Fibroblast of upper back skin (primary cell): ENCODE results near the gene HOXA9.

Experiments used
- DNase-seq: peaks from one replicate; pipeline ENCODE4 v3.0.0-alpha.2; 2013

The HOXA9 gene

DNA sequence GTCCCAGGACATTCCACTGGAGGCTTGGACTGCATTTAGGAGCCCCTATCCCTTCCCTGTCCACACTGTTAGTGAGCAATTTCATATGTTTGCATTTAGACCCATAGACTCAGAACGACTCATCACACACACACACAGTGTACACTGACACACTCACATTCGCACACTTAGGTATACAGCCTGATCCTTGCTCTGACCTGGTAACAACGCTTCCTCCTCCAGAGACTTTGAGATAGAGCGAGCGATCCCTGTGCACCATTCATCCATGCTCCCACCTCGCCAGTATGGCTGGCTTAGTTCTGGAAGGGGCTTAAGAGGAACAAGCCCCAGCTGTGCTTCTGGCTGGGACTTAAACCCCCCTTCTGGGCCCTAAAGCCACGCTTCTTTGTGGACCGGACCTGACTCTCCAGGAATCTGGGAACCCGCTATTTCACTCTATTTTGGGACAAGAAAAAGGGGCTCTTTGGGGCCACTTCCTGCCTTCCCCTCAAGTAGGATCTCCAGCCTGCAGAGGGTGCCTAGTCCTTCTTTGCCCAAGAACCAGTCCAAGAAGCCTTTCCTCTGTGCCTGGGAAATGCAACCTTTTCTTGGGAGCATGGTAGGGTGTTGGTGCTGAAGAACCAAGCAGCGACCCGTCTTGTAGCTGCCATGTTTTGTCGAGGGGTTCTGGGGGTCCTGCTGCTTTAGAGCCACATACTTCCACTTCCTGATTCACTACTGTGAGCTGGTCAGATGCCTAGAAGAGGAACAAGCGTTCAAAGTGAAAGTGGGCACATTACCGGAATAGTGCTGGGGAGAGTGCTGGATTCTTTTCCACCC lies 35.6 kb upstream of the HOXA9 start:
- no peak for DNase-seq

DNA sequence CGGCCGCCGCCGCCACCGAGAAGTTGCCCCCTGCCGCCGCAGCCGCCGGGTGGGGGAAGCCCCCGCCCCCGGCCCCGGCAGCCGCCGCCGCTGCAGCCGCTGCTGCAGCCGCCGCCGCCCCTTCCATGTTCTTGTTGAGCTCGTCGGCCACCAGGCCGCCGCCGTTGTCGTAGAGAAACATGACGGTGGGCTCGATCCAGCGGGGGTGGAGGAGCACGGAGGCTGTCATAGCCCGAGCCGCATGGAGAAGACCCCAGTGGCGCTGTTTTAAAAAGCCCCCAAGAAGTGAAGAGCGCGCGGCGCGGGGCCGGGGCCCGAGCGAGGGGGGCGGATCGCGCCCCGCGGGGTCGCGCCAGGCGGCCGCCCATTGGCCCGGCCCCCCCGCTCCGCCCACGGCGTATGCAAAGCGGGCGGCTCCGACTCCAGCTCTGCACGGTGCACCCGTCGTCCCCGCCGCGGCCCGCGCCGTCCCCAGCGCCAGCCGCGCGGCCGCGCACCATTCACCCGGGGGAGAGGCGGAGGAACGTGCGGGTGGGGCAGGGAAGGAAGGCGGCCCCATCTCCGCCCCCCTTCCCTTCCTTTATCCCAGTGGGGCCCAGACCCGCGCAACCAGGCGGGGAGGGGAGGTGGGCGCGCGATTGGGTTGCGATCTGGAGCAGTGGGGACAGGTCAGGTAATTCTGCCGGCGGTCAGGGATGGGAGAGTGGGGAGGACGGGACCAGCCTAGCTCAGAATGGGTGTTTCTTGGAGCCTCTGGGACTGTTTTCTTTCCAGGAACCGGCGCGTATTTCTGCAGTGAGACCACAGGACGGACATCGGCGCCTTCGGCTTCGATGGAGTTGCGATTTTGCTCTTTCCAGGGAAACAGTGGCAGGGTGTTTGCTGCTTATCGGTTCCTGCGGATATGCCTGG lies 34.8 kb upstream of the HOXA9 start, which contains the start of gene HOXA13:
TSS of gene HOXA13 (minus strand) at position 243 of the 912 bp plus-strand sequence. CDS start at position 229, 14 bp downstream.
- no peak for DNase-seq

DNA sequence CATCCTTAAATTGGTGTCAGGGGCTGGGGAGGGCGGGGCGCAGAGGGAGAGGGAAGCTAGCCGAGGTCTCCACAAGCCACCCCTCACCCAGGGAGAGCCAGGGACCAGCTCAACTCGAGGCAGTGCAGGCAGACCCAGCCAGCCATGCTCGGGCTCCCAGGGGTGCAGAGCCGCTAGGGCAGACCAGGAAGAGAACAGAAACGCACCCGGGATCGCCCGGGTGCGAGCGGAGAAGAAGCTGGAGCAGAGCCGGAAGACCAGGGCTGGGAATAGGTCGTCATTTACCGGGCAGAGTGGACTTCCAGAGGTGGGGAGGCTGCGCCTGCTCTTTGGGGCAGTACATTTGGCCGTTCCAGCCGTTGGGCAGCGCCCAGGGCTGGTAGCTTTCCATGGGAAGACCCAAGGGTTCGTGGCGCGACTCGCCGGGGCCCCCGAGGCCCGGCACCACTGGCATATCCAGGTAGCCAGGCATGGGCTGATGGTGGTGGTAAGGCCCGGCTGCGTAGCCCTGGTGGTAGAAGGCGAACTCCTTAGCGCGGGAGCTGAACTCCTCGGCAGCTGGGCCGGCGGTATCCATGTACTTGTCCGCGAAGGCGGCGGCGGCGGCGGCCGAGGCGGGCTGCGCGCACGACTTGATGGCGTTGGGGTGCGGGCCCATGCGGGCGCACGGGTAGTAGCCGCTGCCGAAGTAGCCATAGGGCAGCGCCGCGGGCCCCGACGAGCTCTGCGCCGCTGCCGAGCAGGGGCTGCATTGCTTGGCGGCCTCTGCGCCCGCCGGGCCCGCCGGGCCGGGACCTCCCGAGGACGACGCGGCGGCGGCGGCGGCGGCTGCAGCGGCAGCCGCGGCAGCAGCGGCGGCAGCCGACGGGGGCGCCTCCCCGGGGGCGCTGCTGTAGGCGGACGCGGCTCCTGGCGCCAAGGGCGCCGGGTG lies 33.8 kb upstream of the HOXA9 start:
- no peak for DNase-seq

DNA sequence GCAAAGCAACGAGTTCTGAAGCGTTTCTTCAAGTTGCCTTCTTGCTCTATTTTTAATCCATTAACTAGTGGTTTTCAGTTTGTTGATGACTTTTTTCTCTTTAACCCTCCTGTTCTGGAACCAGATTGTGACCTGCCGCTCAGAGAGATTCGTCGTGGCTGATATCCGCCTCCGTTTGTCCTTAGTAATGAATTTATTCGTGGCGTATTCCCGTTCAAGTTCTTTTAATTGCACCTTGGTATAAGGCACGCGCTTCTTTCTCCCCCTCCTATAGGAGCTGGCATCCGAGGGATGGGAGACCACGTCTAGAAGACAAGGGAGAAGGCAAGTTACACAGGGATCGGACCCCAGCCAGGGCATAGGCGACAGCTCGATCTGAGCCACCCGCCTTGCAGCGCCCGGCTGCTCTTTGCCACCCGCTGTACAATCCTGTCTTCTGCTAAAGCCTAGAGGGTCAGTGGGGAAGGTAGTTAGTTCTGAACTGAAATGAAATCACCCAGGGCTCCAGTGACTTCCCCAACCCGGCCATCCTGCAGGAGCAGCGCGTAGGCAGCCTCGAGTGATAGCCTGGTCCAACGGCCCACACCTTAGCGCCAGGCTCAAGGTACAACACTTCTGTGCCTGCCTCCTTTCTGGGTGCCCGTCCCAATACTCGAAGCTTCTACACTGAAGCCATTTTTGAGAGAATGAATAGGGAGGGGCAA lies 33.0 kb upstream of the HOXA9 start:
- DNase-seq: no peak

DNA sequence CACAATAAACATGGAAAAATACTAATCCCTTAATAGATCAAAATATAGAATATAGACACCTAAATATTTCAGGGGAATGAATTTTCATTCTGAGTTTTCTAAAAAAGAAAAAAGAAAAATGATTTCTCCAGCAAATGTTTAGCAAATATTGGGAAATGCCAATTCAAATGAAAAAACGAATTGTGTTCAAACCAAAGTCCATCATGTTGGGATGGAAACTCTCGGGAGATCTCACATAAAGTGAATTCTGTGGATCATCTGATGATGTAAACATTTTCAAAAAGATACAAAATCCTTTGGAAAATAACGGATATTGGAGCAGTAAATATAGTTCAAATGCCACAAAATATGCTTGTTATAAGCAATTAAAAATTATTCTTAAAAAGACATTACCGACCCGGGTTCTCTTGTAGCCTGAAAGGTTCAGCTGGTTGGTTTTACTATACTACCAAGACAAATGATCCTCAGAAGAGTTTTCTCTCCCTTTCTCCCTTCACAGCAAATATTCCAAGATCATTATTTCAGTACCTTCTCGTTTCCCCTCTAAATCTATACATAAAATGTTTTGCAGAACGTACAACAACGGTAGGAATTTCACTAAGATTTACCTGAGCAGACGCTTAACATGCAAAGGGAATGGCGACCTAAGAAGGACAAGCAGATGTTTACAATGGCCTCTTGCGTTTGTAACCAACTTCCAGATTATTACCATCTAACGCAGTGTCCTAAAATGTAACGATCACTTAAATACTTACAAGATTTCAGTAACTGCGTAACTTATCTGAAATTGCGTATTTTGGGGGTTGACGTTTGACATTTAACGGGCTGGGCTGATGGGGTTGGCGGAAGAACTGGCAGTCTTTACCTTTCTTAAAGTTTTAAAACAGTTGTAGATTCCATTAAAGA lies 32.1 kb upstream of the HOXA9 start:
- no peak for DNase-seq

DNA sequence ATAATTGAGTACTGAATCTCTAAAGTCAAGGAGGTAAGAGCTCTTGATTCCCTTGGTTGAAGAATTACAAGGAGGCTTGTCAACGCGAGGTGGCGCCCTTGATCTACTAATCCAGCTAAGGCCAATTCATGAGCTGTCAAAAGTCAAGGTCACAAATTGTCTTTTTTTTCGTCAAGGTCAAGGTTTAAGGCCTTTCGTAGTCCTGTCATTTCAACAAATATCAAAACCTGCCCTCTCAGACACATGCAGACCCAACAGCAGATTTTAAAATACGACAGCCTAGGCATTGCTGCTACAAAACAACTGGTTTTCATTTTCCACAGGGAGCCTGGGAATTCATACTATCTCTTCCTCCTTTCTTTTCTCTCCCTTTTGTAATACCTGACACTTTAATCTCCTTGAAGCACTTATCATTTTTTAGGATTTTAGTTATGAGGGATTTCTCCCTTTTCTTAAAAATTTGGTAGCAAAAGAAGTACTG lies 31.0 kb upstream of the HOXA9 start:
- DNase-seq: peak; percentile 57

DNA sequence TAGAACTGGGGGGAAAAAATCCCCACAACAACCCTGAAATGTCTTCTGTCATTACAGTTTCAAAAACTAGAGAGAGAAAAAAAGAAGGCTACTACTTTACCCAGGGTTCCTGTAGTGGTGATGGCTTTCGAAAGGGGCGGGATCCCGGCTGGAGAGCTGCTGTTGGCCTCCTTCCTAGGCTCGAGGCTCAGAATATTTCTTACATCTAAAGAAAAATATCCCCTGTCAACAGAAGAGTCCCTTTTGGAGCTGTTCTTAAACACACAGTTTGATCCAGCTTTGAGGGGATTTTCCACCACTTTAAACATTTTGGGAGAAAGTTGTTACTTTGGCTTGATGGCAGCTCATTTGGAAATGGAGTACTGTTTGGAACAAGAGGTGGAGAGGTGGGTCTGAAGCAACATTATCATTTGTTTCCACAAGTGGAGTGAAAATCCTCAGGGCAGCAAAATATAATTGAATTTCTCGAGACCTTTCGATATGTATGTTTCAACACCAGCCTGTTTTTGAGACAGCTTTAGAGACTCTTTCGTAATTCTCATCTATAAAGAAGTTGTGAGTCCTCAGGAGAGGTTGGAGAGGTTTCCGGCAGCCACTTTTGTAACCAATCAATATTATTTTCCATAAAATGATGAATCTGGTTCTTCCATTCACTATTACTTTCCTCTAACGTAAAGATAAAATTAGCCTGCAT lies 29.5 kb upstream of the HOXA9 start:
- no peak for DNase-seq

DNA sequence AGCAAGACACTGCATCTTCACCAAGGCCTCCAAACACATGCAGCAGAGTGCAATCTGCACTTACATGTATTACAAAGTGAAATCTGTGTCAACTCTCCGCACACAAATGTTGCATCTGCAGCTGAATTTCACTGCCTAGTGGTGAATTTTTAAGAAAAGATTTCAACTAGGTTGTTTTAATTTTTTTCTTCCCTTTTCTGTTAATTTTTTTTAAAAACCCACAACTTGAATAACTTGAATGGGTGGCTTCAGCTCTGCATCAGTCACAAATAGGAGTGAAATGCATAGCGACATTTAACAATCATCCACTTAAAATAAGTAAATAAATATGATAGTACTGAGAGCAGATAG lies 28.6 kb upstream of the HOXA9 start:
- no peak for DNase-seq

DNA sequence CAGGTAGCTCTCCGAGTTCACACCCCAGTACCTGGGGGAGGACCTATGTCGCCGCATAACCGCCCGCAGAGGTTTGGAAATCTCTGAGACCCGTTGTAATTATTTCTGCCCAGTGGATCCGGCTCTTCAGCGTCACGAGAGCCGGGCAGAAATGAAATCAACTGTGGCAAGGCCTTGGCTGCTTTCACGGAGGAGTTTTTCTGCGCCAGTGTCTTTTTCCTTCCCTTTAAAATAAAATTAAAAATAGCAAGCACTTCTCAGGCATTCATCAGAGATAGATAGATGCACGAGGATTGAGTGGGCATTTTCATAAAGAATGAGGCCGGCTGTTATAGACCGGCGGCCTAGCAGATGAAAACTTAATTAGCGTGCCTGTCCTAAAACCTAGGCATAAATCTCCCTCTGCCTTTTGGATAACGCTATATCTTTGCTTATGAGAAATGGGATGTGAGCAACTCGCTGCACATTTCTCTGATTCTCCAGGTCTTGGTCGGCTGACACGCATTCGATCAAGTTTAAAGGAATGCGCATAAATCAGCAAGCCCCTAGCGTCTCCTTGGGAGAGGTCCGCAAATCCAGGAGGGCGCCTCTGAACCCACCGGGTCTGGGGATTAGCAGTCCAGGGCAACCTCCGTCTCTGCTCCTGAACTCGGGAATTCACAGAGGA lies 28.1 kb upstream of the HOXA9 start:
- no peak for DNase-seq

DNA sequence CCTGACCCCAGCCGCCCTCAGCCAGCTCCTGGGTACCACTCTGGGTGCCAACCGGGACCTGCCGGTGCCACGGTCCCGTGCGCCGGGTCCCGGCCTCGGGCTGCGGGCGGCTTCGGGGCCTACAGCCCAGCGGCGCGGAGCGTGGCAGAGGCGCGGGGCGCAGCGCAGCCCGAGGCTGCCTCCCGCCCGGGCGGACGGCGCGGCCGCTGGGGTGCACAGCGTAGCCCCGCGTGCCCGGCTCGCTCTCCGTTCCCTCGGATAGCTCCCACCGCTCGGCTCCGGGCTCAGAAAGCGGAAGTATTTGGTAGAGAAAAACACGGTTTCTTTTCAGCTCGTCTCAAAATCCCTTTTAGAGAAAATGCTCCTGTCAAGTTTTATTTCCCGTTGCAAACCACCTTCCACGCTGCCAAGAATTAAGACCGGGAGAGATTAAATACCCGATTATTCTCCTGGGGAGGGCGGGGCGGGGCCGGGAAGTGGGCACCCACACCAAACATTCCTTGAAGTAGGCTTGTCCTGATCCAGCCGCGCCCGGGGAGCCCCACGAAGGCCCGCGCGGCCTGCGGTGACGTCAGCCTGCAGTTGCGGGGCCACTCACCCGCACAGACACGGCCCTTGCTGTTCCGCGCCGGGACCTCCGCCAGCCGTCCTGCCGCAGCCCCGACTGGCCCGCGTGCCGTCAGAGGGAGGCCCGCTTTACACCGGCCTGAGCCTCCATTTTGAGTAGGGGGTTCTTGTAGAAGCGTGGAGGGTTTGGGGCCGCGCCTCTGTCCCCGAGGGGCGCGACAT lies 27.4 kb upstream of the HOXA9 start:
- DNase-seq: no peak

DNA sequence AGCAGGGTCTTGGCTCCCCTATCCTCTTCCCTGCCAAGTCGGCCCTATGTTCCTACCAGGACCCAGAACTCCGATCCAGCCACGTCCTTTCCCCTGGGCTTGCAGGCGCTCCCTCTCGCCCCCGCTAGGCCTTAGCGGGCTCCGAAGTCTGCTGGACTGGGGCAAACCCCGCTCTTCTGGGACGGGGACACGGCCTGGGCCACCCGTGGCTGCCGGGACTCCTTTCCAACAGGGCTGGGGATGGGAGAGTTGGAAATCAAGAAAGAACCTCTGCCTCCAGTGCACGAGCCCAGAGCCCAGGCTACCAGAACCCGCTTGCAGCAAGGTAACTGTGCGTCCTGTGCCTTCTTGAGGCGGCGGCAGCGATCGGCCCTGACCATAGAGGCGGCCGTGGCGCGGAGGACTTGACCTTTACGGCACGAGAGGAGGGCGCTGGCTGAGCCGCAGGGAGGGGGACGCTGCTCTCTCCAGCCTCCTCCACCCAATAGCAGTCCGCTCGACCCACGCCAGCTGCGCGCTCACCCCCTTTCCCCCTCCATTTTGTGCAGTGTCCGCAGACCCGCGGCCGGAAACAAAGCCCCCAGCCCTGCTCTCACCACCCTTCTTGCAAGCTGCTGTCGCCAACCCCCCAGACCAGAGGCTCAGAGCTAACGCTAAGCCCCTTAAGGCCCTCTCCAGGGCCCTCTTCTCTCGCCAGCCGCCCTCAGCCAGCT lies 26.7 kb upstream of the HOXA9 start:
- DNase-seq: no peak

DNA sequence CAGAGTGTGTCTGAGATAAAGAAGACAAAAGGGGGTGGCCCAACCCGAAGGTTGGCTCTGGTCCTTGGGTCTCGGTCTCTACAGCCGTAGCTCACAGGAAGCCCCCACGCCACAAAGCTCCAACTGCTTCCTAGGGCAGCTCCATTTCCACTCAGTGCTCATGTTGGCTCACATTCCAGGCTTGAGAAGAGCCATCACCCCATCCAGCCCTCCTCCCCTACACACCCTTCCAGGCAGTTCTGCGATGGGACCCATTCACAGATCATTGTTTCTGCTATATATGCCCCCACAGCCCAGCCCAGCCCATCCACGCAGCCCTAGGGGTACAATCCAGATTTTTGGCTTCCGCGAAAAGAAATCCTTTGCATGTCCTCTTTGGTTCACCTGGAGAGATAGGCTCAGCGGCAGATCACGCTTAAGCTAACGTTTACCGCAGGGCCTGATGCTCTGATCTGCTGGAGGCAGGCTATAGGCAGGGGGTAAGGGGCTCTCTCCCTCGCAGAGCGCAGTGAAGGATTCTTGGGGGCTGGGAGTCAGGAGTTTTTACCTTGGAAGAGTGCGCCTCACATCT lies 25.9 kb upstream of the HOXA9 start:
- DNase-seq: no peak

DNA sequence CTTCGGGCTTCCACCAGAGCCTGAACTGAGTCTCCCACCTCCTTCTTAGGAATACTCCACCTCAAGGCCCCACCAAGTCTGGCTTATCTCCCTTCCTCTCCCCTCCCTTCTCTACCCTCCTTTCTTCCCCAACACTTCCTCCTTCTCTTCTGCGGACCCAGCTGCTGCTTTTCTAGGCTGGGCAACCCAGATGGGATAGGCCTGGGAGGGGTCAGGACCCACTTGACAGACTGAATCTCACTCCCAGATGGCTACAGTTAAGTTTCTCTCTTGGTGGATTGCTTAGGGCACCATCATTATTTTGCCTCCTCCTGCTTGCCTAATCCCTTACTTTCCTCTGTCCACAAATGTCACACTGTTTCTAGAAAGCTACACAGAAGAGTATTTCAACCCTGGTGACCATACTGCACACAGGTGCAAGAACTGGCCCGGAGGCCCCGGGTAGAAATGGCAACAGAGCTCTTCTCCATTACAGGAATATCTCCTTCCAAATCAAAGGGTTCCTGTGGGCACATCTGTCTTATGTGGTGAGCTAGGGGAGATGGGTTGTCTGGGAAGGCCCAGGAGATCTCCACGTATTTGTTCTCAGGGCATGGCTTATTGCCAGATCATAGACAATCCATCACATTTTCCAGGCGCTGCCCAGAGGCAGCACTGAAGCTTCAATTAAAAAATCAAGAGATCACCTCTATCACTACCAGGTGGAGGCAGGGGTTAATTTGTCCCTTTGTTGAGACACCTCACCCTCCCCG lies 24.8 kb upstream of the HOXA9 start:
- no peak for DNase-seq

DNA sequence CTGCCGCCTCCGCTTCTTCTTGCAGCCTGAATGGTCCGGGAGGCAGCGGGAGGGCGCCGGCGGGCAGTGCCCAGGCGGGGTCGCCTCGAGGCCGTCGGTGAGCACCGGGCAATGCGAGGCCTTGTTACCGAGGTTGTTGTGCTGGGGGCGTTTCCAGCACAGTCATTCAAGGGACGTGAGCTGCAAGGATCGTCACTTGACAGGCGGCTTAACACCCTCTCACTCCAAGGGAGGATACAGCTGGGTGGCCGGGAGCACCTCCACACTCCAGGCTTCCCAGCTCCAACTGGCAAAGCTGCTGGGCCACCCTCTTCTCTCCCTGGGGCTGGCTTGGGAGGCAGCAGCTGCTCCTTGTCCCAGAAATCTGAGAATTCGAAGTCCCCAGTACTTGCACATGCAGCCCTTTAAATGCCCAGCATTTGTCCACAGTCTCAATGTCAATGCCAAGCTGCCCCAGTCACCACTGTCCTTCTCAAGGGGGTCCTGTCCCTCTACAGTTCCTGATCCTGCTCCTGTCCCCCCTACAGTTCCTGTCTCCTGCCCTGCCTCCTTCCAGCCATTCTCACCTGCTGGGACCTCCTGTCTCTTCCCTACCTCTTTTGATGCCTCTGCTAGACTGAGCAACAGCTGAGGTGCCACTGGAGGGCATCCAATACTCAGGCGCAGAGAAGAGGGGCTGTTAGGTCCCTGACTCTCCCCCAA lies 24.1 kb upstream of the HOXA9 start:
- DNase-seq: no peak

DNA sequence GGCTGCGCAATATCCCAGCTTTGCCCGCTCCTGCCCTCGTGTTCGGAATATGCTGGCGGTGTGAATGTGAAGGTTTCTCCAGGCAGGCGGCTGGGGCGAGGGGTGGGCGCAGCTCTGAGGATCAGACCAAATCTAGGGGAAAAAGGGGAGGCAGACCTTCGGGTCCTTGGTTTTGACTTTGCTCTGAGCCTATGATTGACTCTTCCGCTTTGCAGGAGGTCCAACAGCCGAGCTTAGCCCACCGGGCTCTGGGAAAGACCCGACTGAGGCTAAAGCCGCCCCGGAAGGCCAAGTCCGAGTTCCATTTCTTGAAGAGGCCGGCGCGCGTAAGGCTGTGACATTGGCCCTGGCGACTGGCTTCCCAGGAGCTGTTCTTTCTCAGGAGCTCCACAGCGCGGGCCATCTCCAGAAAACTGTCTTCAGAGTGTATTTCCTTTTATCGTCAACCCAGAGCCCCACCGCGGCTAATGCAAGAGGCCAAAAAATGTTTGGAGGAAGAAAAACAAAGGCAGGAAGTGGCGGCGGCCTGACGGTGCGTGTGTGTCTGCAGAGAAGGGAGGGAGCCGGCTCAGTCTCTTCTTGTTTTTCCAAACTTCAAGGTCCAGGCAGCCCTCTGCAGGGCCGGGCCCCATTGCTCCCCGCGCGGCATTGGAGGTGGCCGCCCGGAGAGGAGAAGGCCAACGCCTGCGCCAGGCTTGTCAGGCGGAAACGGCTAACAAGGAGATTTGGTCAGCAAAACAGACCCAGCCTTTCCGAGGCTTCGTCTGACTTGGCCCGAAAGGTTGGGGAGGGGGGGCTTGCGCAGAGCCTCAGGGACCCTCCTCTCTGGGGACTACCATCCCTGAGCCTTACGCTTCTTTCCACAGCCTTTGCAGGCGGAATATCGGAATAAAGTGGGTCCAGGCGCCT lies 23.3 kb upstream of the HOXA9 start:
- DNase-seq: no peak
